CD4-positive, alpha-beta memory T cell (primary cell): Measurements from ENCODE around the gene NSUN6. TPM values are rescaled to one million over a fixed set of nuclear protein-coding genes. Genes with fewer than 3 reads are reported as not detected.
A peak's percentile ranks its signal among the peaks of the same experiment; 100 is the strongest.

Experiments used
- CTCF ChIA-PET: fragments of 350-600 bp; sonication (Branson Sonifier 250); formaldehyde crosslinking; loops from one replicate; lab custom pipeline; 2021; ENCODE audit warnings: inconsistent platforms; ENCODE audit not compliant: partially characterized antibody; lab: Charles Lee
- POLR2A ChIA-PET: fragments of 350-600 bp; sonication (Branson Sonifier 250); formaldehyde crosslinking; loops from one replicate; lab custom pipeline; 2021; ENCODE audit not compliant: partially characterized antibody; lab: Charles Lee
- DNase-seq, 5 donors: peaks; one replicate each; pipeline versions ENCODE4 v3.0.0 to v3.0.0-alpha.2; 2020 to 2022; ENCODE audit warnings: mixed read lengths in 1 of 5
- H3K27ac ChIP-seq: one replicate; pipeline ENCODE4 v1.7.0; 2013; ENCODE audit warnings: low read depth, low read length
- H3K27me3 ChIP-seq: 2 replicates; pipeline ENCODE4 v1.7.0; 2013; ENCODE audit warnings: mild to moderate bottlenecking, low read length, moderate library complexity; ENCODE audit not compliant: insufficient read depth
- H3K36me3 ChIP-seq: 2 replicates; pipeline ENCODE4 v1.7.0; 2013; ENCODE audit warnings: mild to moderate bottlenecking, low read length, moderate library complexity; ENCODE audit not compliant: insufficient read depth
- H3K4me1 ChIP-seq: 2 replicates; pipeline ENCODE4 v1.7.0; 2013; ENCODE audit warnings: mild to moderate bottlenecking, low read length, moderate library complexity; ENCODE audit not compliant: insufficient read depth
- H3K4me3 ChIP-seq, 2 donors: one replicate each; pipeline ENCODE4 v1.7.0; 2013; ENCODE audit warnings: low read length in 2 of 2, mild to moderate bottlenecking in 1 of 2
- H3K9me3 ChIP-seq, 2 donors: one replicate each; pipeline ENCODE4 v1.7.0; 2013; ENCODE audit warnings: low read length in 2 of 2, control low read depth in 1 of 2; ENCODE audit not compliant: control insufficient read depth in 1 of 2
- H3K27ac Mint-ChIP-seq, 7 donors: one replicate each; pipeline ENCODE4 v1.8.0; 2020 to 2021; ENCODE audit warnings: mixed read lengths in 7 of 7, mild to moderate bottlenecking in 6 of 7, inconsistent platforms in 3 of 7, moderate library complexity in 3 of 7
- H3K27me3 Mint-ChIP-seq, 2 donors: one replicate each; pipeline ENCODE4 v1.8.0; 2020 to 2021; ENCODE audit warnings: mixed read lengths in 2 of 2
- H3K36me3 Mint-ChIP-seq, 2 donors: one replicate each; pipeline ENCODE4 v1.8.0; 2020 to 2021; ENCODE audit warnings: mixed read lengths in 2 of 2, inconsistent platforms in 1 of 2, mild to moderate bottlenecking in 1 of 2
- H3K4me1 Mint-ChIP-seq, 4 donors: one replicate each; pipeline ENCODE4 v1.8.0; 2020 to 2021; ENCODE audit warnings: mixed read lengths in 4 of 4, mild to moderate bottlenecking in 1 of 4
- H3K4me3 Mint-ChIP-seq, 8 donors: one replicate each; pipeline ENCODE4 v1.8.0; 2020 to 2021; ENCODE audit warnings: mixed read lengths in 8 of 8, mild to moderate bottlenecking in 7 of 8, moderate library complexity in 6 of 8, inconsistent platforms in 3 of 8
- H3K9me3 Mint-ChIP-seq, 8 donors: one replicate each; pipeline ENCODE4 v1.8.0; 2020 to 2021; ENCODE audit warnings: mixed read lengths in 8 of 8, mild to moderate bottlenecking in 5 of 8, inconsistent platforms in 3 of 8, moderate library complexity in 1 of 8
- intact Hi-C: fragments of 100-400 bp; cut with micrococcal nuclease; formaldehyde crosslinking; loops from one replicate; pipeline ENCODE4 v1.15.1; 2023
- polyA plus RNA-seq, 2 donors: library from polyadenylated mRNA; unstranded; fragments of 300-500 nt; fragmentation: Illumina TruSeq; gene quantifications; one replicate each; pipeline ENCODE4 v1.2.3, GENCODE V29; 2021
- total RNA-seq, 2 experiments: library from RNA; stranded (reverse); gene quantifications; one replicate each; pipeline ENCODE4 v1.2.3, GENCODE V29; 2021

NSUN6 gene
- total and polyA plus RNA-seq, 4 experiments from 2014 or later = 5.5 to 43.4 (median 26.1) TPM

DNA sequence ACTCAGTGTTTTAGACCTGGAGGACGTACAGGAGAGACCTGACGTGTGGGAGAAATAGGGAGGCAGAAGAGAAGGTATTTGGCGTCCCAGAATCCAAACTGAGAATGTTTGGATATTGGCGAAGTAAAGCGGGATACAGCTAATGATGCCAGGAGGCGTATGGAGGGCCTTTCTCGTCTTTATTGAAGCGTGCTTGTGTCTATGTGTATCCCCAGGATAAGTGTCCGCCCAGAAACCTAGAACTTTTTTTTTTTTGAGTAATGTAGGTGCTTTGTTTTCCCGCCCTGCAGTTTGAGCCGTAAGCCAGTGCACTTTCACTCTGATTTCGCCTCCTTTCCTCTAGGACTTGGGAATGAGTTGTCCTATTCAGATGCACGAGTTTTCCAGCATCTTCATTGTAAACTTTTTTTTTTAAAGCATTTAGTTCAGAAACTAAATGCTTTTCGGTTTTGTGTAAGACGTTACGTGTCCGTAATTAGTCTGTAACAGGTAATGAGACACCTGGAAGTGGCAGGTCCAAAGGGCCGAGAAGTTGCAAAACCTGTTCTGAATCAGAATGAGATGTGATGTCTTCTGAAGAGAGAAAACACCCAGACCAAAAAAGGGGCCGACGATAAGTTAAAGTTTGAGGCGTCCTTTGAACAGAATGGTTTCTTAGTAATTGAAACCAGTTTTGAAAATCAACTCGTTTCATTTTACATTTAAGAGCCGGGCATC lies 8.6 kb upstream of the NSUN6 start:
- Mint-ChIP-seq H3K4me3 (peak overlapping the region; percentile 99 to 100 (median 100)), H3K9me3 (no peaks in the 10 kb centered on the region), H3K27me3 (no peaks in the 10 kb centered on the region), H3K27ac (peak overlapping the region; percentile 96 to 99 (median 99)), H3K4me1 (peaks cover 26 to 59% (median 43%) of the 10 kb centered on the region in 4 donors), H3K36me3 (peaks cover 0 to 23% of the 10 kb centered on the region in 2 donors)
- no peaks in the 10 kb centered on the region for H3K9me3 ChIP-seq
- ChIA-PET CTCF (interaction anchor here (0.7 kb wide), 1 partner anchor 11 kb away, joined by 5 read pairs; no protein-coding TSS in a partner anchor), POLR2A (interaction anchor here (0.6 to 1.7 kb wide), 8 partner anchors 9 to 1248 kb away, joined by 3 to 15 read pairs (median 3); partner anchors contain the start of gene NSUN6)
- DNase-seq = peak in 2 of 5 donors; percentile 42 to 46
- no peaks in the 10 kb centered on the region for H3K27me3 ChIP-seq
- H3K27ac ChIP-seq = peak overlapping the region; percentile 94
- H3K36me3 ChIP-seq = no peaks in the 10 kb centered on the region
- H3K4me1 ChIP-seq = peaks cover 40% of the 10 kb centered on the region
- peak overlapping the region; percentile 85 to 99 for H3K4me3 ChIP-seq
- intact Hi-C loops = loop anchor here (1.0 to 10.0 kb wide), 6 partner anchors 9 to 1843 kb away; partner anchors contain the start of genes NSUN6 and RSU1

DNA sequence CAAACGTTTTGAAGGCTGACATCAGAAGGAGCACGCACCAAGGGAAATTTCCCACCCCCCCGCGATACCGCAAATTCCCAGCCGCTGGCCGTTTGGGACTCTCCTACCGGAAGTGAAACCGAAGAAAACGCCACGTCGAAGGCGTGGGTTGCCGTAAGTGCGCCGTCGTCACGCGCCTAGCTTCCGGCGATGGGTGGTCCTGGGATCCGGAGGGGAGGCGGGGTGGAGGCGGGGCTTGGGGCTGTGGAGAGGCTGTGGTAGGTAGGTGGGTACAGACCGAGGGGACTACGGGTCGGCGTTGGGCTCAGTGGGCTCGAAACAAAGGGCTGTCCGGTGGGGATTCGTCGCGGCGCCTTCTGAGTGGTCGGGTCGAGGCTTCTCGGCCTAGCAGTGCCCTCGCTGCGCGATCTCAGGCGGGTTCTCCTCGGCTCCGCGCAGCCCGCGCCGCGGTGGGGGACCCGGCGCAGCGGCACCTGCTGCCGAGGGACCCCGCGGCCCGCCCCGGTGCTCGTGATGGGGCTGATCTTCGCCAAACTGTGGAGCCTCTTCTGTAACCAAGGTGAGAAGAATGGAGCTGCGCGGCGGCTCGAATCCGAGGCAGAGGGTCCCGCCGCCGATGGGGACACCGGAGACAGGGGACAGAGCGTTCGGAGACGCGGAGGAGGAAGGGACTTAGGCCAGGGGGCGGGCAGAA lies 7.9 kb upstream of the NSUN6 start, which contains the start of gene ARL5B:
Gene ARL5B (plus strand): TSS at position 307 of the 694 bp plus-strand sequence. CDS start 207 bp downstream, at position 514.
- CTCF ChIA-PET = interaction anchor here (0.6 to 0.7 kb wide), 2 partner anchors 10 to 29 kb away, joined by 3 to 5 read pairs; no protein-coding TSS in a partner anchor
- peaks cover 2 to 26% of the 10 kb centered on the region in 2 donors for H3K36me3 Mint-ChIP-seq
- POLR2A ChIA-PET = interaction anchor here (0.6 to 1.7 kb wide), 7 partner anchors 10 to 1248 kb away, joined by 3 to 15 read pairs (median 3); no protein-coding TSS in a partner anchor
- Histone ChIP-seq H3K4me3 (peak within 1 kb of the TSS; percentile 85 to 99), H3K36me3 (no peaks in the 10 kb centered on the region), H3K27me3 (no peaks in the 10 kb centered on the region), H3K27ac (peak within 1 kb of the TSS; percentile 94), H3K9me3 (no peaks in the 10 kb centered on the region), H3K4me1 (peaks cover 36% of the 10 kb centered on the region)
- DNase-seq = peak; percentile 93 to 98 (median 94)
- intact Hi-C loops = loop anchor here (1.0 to 10.0 kb wide), 5 partner anchors 8 to 1842 kb away; partner anchors contain the start of genes NSUN6 and RSU1
- peak within 1 kb of the TSS; percentile 99 to 100 (median 100) for H3K4me3 Mint-ChIP-seq
- peaks cover 26 to 54% (median 40%) of the 10 kb centered on the region in 4 donors for H3K4me1 Mint-ChIP-seq
- no peaks in the 10 kb centered on the region for H3K27me3 Mint-ChIP-seq
- H3K27ac Mint-ChIP-seq = peak within 1 kb of the TSS; percentile 96 to 100 (median 99)
- H3K9me3 Mint-ChIP-seq = no peaks in the 10 kb centered on the region

DNA sequence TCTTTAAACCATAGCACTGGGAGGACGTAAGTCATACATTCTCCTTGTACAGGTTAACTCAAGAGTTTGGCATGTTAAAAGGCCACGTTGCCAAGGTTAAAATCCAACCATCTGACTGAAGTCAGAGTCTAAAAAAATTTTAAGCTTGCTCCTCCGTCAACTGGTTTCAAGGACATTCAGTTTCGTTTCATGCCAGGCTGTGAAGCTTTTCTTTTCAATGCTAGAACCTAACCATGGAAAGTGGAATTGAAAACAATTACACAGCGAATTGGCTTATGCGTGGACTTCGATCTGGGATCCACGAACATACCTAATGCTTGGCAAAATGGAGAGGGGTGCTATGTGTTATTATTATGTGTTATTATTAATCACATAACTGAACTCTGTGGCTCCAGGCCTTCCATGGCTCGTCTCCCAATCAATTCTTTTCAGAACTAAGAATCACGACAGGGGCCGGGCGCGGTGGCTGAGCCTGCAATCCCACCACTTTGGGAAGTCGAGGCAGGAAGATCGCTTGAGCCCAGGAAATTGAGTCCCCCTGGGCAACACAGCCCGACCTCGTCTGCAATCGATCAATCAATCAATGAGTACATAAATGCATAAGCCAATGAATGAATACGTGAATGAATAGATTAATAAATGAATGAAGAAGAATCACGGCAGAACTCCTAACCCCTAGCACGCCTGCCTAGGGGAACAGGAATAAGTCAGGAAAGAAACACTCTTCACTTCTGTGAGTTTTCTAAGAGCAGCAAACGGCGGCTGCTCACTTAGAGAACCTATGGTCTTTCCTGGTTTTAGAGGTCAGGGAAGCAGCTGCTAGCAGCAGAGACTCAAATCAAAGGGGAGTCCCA lies 7.1 kb upstream of the NSUN6 start:
- Mint-ChIP-seq H3K36me3 (peaks cover 4 to 30% of the 10 kb centered on the region in 2 donors), H3K9me3 (no peaks in the 10 kb centered on the region), H3K27ac (peak overlapping the region; percentile 96 to 100 (median 99)), H3K27me3 (no peaks in the 10 kb centered on the region), H3K4me3 (peak overlapping the region; percentile 91 to 100 (median 99)), H3K4me1 (peaks cover 23 to 49% (median 36%) of the 10 kb centered on the region in 4 donors)
- Histone ChIP-seq H3K27ac (peak overlapping the region; percentile 94), H3K4me1 (peaks cover 36% of the 10 kb centered on the region), H3K9me3 (no peaks in the 10 kb centered on the region), H3K36me3 (no peaks in the 10 kb centered on the region), H3K27me3 (no peaks in the 10 kb centered on the region), H3K4me3 (peak overlapping the region; percentile 76 to 85)
- CTCF ChIA-PET = interaction anchor here (0.6 to 0.7 kb wide), 3 partner anchors 8 to 28 kb away, joined by 3 read pairs; no protein-coding TSS in a partner anchor
- POLR2A ChIA-PET = interaction anchor here (0.6 to 1.7 kb wide), 6 partner anchors 9 to 196 kb away, joined by 3 to 15 read pairs (median 5); no protein-coding TSS in a partner anchor
- DNase-seq = peak in 2 of 5 donors; percentile 17 to 42
- intact Hi-C loops = loop anchor here (1.0 to 10.0 kb wide), 5 partner anchors 7 to 1842 kb away; partner anchors contain the start of genes NSUN6 and RSU1

DNA sequence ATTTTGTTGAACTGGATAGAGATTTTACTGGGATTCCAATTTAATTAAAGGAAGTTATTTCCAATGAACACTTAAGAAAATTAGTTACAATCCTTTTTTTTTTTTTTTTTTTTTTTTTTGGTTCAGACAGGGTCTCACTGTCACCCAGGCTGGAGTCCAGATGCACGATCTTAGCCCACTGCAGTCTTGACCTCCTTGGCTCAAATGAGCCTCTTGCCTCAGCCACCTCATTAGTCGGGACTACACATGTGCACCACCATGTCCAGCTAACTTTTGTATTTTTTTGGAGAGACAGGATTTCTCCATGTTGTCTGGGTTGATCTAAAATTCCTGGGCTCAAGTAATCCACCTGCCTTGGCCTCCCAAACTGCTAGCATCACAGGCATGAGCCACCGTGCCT lies 5.3 kb upstream of the NSUN6 start:
- Histone ChIP-seq H3K27me3 (no peaks in the 10 kb centered on the region), H3K4me1 (peaks cover 34% of the 10 kb centered on the region), H3K36me3 (no peaks in the 10 kb centered on the region), H3K9me3 (no peaks in the 10 kb centered on the region), H3K4me3 (no peak overlapping the region), H3K27ac (no peak overlapping the region)
- intact Hi-C loops = loop anchor here (10.0 kb wide), 1 partner anchor 1632 kb away; no protein-coding TSS in a partner anchor
- Mint-ChIP-seq H3K36me3 (peaks cover 4 to 36% of the 10 kb centered on the region in 2 donors), H3K27ac (peak overlapping the region in 2 of 7 donors; percentile 7 to 30), H3K4me1 (peaks cover 24 to 54% (median 36%) of the 10 kb centered on the region in 4 donors), H3K9me3 (no peaks in the 10 kb centered on the region), H3K27me3 (no peaks in the 10 kb centered on the region), H3K4me3 (no peak overlapping the region)
- no peak for DNase-seq
- CTCF ChIA-PET = no interaction called here
- POLR2A ChIA-PET = no interaction called here

DNA sequence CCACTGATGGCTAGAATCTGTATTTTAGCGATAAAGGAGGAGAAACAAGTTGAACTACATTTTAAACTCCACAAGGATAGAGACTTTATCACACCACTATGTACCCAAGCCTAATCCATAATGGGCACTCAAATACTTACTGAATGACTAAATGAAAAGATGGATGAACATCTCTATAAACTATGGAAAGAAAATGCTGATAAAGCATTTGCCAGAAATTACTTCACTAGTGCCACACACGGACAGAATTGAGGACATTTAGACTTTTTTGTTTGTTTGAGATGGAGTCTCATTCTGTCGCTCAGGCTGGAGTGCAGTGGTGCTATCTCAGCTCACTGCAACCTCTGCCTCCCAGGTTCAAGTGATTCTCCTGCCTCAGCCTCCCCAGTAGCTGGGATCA lies 1.7 kb upstream of the NSUN6 start:
- Mint-ChIP-seq H3K4me1 (peaks cover 25 to 57% (median 38%) of the 10 kb centered on the region in 4 donors), H3K36me3 (peaks cover 4 to 28% of the 10 kb centered on the region in 2 donors)

More for the DNA sequence above, 1.7 kb upstream of the NSUN6 start:
- H3K27ac ChIP-seq = no peak overlapping the region
- no peak for DNase-seq
- peaks cover 0 to 2% of the 10 kb centered on the region in 2 donors for H3K27me3 Mint-ChIP-seq
- peak overlapping the region; percentile 30 to 100 (median 96) for H3K27ac Mint-ChIP-seq
- no peak overlapping the region for H3K4me3 ChIP-seq
- ChIA-PET CTCF (no interaction called here), POLR2A (no interaction called here)
- H3K9me3 Mint-ChIP-seq = no peaks in the 10 kb centered on the region
- H3K4me3 Mint-ChIP-seq = no peak overlapping the region
- intact Hi-C loops = loop anchor here (5.0 to 10.0 kb wide), 2 partner anchors 1011 to 1628 kb away; partner anchors contain the start of gene STAM
- H3K9me3 ChIP-seq = no peaks in the 10 kb centered on the region
- H3K4me1 ChIP-seq = peaks cover 38% of the 10 kb centered on the region
- no peaks in the 10 kb centered on the region for H3K36me3 ChIP-seq
- no peaks in the 10 kb centered on the region for H3K27me3 ChIP-seq
